SIG-M5 treated with dmso at 0.1 percent for 504 hours (cell line): ENCODE measurements around the gene THTPA.
A peak's percentile ranks its signal among the peaks of the same experiment; 100 is the strongest.

Experiments used
- DNase-seq: peaks from one replicate; lab custom pipeline; 2025; ENCODE audit not compliant: unreplicated experiment; lab: John Stamatoyannopoulos, UW

Gene THTPA

DNA sequence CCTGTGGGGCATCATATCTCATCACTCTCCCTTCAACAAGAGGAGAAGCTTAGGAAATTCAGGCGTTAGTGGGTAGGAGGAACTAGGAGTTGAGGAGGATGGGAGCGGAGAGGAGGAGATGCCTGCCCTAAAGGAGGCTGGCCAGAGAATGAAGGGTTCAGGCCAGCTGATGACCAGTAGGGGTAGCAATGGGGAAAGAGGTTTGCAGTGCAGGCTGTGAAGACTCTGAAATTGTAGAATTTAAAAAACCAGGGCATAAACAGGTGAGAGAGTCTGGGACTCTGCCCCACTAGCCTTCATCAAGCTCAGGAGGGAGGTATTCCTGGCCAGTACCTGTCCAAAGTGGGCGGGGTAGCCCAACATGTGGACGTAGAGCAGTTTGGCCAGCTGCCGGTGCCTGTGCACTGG is 10.7 kb downstream of the THTPA start:
- DNase-seq, result no peak

DNA sequence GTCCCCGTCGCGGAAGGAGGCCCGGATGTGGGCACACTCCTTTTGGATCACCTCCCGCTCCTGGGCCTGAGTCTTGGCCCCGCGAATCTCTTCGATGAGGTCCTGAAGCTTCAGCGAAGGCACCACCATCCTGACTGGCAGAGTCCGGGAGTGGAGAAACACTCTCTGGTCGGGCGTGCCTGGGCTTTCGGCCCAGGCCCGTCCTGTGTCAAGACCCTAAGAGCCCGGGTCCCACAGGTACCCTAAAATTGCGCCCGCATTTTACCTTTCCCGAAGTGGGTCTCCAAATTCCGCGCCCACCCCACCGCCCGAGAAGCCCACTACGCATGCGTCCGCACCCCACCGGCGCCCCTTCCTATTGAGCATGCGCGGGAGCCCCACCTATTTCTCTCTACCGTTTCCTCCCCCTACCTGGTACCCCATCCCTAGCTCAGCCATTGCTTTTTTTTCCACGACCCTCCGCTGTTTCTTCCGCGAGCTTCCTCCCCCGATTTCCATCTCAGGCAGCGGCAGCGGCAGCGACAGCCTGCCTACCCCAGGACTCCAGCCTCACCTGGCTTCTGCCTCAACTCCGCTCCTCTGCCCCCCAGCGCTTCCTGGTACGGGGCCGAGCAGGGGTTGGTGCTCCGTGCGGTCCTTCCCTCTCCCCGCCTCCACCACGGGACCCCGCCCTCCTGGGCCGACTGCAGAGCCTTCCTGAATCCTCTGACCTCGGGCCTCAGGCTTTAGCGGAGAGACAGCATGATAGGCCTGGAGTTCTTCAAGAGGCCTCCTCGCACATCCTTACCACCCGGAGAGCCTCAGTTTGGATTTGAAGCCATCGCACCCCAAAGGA is 11.3 kb downstream of the THTPA start, which contains the start of gene AP1G2:
AP1G2 (minus strand) TSS at position 606 of the 835 bp plus-strand sequence; CDS start at position 129, 477 bp downstream.
- peak; percentile 92 for DNase-seq

DNA sequence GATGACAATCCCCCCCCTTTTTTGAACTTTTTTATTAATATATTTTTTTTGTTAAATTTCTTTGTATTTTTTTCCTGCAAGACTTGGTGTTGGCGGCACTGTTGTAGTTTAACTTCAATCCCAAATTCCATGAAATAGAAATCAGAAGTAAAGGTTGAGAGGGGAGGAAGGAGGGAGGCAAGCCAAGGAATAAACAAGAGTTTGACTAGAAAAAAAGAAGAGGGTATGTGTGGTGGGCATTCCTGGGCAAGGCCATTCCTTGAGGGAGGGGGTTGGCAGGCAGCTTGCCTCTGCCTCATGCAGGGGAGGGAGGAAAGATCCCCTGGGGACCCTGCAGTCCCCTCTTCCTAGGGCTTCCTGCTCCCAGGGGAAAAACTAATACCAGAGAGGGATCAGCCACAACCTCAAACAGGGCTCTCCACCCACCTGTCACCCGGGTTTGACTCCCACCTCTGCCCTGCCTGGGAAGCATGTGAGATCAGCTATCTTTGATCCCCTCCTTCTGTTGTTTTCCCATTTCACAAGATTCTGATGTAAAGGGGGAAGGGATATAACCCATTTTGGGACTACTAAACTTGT is 12.0 kb downstream of the THTPA start:
- no peak for DNase-seq

DNA sequence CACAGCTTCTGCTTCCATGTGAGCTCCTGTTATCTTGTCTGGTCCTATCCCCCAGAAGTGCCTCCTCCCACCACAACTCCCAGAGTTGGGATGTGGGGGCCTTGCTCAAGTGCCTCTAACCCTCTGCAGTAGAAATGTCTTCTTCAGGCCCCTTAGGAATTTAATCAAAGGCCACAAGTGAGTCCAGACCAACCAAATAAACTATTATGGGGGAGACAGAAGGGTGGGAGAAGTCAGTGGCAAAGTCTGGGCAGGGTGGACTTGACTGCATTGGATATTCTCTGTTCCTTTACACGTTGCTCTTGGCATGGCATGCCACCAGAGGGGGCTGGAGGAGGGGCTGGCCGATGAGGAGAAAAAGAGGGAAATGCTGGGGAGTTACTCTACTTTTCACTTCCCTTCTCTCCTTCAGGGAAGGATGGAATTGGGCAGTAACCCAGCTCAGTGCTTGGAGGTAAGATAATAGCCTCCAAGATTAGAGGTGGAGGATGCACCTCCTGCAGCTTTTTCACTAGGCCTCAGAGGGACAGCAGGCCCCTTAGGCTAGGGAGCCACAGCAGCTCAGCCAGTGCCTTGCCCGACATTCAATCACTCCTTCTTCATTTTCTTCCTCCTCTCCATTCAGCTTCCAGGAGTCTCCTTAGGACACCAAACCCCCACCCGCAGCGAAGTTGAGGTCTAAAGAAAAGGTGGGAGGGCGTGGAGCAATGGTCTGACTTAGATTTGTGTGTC is 12.7 kb downstream of the THTPA start:
- peak; percentile 43 for DNase-seq

DNA sequence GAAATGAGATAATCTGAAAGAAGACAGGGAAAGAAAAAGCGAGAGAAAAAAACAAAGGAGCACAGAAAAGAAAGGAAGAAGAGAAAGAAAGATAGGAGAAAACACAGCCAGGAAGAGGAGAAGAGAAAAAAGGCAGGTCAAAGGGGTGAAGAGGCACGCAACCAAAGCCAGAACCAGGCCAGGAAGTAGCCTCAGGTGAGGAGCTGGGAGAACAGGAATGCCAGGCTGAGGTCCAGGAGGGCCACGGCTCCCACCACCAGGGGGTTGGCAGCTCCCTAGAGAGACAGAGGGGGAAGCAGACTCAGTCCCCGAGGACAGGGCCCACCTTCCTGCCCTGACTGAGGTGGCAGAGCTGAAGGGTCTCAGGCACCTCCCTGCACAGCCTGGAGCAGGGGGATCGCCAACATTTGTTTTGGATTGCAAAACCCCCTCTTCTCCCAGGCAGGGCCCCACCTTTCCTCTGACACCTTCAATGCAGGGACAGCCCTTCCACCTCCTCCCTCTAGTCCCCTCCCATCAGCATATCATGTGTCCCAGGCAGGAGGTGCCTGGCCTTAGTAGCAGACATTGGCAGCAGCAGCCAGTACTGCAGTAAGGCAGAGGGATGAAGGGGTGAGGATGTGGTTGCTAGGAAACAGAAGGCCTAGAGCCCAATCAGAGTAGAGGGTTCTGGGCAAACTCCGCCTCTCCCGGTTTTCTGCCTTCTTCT is 13.5 kb downstream of the THTPA start:
- peak; percentile 68 for DNase-seq

DNA sequence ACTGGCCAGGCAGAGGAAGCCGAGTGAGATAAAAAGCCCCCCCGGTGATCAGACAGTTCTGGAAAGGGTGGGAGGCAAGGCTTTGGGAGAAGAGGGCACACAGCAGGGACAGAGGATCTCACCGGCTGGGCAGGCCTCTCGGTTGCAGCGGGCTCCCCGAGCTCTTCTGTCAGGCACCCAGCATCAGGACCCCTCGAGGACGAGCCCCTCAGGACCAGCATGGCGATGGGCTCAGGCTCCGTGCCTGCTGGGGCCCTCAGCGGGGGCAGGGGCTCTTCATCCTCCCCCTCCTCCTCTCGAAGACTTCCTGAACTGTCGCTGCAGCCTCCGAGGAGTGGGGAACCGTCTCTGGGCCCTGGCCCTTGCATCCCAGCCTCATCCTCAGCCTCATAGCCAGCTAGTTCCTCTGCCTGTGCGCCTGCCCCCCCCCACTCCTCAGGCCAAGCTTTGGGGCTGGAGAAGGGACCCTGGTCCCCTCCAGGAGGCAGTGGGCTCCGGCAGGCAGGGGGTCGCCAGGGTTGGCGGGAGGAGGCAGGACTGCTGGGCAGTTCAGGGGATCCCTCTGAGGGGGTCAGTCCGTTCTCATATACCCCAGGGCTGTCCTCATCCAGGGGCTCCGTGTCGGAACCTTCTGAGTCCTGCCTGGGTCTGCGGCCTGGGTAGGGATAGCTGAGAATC is 14.9 kb downstream of the THTPA start:
- DNase-seq, result no peak

DNA sequence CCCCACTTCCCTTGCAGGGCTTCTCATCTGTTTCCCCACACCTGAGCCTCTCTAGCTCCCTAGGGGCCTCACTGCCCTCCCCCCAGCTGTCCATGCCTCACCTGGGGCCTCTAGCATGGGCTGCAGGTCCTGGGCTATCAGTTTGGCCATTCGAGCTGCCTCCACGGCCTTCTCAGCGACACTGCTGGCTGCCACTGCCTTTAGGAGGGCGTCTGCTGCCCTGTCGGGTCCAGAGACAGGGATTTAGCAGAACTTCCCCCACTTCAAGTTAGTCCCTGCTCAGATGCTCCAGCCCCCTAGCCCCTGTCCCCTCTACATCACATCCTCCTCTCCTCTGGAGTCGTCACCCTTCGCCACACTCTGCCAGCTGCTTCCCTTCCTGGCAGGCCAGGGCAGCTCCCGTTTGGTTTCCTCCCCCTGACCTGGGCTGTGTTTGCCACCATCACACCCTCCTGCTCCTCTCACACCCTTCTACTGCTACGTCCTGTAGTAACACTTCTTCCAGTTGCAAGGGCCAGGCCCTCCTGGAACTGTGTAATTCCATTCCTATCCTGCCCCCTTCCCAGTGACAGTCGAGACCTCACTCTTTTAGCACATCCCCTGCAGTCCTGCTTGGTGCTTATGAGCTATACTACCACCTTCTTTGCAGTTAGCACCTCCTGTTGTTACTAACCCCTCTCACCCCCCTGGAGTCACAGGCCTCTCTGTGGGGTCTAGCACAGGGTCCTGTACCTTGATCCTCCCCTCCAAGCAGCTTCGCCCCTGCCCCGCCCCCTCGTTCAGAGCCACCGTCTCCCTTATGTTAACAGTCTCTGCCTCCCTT is 15.8 kb downstream of the THTPA start:
- no peak for DNase-seq

DNA sequence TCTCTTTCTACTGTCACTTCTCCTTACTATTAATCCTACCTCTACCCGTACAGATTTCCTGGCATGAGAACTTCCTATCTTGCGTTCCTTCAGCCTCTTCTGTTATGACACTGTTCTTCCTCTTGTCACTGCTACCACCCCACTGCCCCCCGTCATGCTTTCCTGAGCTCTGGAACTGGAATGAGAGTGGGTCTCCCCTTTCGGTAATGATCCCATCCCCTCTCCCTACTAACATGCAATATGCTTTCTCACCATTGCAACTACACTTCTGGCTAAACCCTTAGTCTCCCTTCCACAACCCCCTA is 16.4 kb downstream of the THTPA start:
- no peak for DNase-seq

DNA sequence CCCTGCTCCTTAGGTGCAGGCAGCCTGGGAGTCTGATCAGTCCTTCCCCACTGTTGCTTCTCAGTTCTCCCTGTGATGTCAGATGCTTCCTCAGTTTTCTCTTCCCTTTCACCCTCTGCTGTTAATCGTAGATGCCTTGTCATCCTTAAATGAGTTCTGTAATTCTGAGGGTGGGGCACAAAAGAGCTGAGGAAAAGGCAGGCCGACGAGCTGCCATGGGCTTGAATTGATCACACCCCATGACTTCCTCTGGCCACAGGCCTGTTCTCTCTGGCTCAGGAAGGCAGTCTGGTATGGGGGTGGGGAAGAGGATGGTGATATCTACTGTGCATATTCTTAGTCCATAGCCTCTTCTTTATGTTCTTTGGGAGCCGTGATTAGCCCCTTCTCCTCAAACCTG is 16.8 kb downstream of the THTPA start:
- peak; percentile 5 for DNase-seq

DNA sequence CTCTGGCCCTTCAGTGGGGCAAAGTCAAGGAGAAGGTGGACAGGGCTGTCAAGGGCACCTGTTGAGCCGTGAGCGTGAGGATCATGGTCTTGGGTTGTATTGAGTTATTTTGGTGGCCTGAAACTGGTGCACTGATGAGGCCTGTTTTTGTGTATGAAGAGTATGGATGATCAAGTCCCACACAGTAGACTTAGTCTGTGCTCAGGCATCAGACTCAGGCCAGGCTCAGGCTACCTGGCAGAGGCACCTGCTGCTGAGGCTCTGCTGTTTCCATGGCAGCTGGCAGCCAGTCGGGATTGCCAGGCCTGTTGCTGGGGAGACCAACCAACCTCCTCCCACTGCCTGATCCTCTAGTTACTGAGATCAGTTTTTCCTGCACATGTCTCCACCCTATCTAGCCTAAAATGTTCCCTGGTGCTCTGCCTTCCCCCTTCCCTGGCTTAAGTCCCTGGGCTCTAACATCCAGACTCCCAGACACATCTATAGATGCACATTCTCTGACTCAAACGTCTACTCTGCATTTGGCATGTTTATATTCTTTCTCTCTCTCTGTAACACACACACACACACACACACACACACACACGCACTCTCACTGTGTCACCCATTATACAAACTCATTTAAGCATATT is 17.4 kb downstream of the THTPA start:
- DNase-seq, result no peak

DNA sequence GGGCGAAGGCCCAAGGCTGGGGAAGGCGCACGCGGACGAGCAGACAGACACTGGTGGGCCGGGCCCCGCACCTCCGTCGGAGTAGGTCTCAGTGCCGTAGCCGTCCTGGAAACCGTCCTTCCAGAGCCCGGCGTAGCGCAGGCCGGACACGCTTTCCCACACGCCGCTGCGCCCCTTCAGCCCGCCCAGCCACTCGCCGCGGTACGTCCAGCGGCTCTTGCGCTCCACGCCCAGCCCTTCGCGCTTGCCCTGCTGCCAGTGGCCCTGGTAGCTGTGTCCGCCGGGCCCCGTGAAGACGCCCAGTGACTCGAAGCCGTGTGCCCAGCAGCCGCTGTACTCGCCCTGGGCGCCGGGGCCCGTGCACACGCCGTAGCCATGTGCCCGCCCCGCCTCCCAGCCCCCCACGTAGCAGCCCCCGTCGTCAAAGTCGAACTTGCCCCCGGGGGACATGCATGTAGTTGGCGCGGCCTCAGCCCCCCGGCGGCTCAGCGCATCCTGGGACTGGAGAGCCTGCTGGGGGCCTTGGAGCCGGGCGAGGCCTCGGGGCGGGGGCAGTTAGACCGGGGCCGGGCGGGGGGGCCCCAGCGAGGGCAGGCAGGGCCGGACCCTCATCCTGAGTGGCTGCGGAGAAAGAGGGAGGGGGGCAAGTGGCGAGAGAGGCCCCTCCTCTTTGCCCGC is 21.1 kb downstream of the THTPA start:
- no peak for DNase-seq

DNA sequence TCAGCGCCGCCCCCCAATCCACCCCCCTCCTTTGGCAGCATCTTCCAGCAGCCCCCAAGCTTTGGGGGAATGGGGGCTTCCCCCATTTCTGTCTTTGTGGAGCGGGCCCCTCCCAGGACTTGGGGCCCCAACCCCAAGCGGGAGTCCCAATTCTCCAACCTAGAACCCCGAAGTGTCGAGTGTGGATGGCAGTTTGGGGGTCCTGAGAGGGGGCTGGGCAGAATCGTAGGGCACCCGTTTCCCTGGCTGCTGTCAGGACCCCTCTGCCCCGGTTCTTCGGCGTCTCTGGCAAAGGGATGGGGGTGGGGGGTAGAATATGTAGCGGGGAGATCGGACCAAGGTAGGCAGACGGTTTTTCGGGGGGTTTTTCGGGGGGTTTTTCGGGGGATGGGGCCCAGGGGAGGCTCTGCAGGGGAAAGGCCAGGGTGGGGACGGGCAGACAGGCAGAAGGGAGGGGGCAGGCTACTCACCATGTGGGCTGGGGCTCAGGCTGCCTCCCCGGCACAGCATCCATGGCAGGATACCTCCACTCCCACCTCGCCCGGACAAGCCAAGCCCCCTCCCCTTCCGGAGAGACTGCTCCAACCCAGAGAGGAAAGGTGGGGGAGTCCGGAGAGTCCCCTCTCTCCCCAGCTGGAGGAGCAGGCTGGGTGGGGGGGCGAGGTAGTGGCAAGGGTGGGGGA is 21.8 kb downstream of the THTPA start:
- DNase-seq, result no peak

DNA sequence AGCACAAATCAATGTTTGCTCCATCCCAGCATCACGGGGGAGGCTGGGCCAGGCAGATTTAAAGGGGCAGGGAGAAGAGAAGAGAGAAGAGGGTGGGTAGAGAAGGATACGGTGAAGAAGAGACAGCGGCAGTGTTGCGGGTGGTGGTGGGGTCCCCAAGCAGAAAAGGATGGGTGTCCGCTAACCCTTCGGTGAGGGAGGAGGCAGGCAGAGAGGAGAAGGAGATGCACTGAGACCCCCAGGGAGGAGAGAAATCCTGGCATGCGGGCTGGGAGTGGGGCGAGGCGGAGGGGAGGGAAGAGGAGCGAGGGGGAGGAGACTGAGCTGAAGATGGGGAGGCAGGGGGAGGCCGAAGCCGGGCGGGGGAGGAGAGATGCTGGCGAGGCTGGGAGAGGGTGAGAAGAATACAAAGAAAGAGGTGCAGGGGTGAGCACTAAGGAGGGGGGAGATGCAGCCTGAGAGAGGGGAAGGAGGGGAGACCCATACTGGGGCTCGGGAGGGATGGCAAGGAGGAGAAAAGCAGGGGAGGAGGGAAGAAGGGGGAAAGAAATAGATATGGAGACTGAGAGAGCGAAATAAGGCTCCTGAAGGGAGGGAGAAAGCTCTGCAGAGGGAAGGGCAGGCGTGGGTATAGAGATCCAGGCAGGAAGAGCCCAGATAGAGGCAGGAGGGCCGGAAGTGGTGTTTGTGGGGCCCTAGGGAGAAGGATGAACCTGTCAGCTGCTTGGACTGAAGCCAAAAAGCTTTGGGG is 22.7 kb downstream of the THTPA start, which contains the start of gene JPH4:
JPH4 (minus strand) TSS at position 231 of the 751 bp plus-strand sequence. CDS start 1,337 bp downstream, outside the sequence.
- no peak for DNase-seq

DNA sequence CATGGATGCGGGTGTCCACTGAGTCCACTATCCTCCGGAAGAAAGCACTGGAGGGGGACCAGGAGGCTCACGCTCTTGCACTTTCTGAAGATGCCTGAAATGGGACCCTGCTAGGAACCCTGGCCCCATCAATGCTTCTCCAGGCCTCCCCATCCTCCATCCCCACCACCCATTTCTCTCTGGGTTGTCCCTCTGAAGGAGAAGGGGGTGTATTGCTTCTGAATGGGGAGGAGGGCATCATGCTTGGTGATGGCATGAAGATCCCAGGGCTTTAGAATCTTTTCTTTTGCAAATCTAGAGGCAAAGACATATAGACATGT is 23.2 kb downstream of the THTPA start:
- DNase-seq, result no peak

DNA sequence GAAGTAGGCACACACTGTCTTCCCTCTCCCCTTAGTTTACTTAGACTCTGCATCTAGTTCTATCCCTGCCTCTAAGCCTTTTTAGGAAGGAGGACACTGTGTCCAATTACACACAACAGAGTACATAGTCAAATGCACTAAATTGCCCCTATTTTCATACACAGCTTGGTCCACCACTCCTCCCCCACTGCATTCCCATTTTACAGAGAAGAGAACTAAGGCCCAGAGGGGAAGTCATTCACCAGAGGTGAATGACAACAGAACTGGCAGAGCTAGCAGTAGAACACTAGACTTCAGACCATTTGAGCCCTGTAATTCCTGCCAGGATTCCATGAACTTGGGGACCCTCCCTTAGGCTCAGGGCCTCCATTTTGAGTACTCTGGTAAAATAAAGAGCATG is 23.7 kb downstream of the THTPA start:
- no peak for DNase-seq

DNA sequence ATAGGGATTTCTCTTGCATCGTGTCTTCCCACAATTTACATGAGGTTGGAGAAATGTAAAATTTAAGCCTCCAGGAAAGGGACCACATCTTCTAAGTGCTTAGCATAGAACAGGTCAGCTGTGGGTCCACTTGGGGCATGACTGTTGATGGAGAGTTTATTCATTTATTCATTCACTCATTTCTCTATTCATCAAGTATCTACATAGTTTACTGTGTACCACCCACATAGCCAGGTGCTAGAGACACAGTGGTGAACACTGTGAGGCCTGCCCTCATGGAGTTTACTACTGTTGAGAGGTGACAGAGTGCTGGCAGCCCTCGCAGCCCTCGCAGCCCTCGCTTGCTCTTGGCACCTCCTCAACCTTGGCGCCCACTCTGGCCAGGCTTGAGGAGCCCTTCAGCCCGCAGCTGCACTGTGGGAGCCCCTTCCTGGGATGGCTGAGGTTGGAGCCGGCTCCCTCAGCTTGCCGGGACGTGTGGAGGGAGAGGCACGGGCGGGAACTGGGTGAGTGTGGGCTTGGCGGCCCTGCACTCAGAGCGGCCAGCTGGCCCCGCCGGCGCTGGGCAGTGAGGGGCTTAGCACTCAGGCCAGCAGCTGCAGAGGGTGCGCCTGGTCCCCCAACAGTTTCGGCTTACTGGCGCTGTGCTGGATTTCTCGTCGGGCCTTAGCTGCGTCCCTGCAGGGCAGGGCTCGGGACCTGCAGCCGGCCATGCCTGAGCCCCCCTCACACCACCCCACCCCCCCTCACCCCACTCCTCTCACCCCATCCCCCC is 24.3 kb downstream of the THTPA start:
- DNase-seq, result no peak

DNA sequence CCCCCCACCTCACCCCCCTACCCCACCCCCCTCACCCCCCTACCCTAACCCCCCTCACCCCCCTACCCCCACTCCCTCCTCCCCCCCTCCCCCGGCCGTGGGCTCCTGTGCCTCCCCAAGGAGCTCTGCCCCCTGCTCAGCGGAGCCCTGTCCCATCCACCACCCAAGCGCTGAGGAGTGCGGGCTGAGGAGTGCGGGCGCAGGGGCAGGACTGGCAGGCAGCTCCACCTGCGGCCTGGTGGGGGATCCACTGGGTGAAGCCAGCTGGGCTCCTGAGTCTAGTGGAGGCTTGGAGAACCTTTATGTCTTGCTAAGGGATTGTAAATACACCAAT is 24.8 kb downstream of the THTPA start:
- DNase-seq, result no peak
